Tibial nerve (tissue), 4 donors: ENCODE results near the gene INF2.

Experiments
- CTCF ChIP-seq, 5 experiments: fragments of 200-600 bp in 3 of 5; fragments of 450-650 bp in 2 of 5; sonication (generic) in 3 of 5; IDR thresholded peaks; one replicate each; pipeline ENCODE4 v1.5.1; 2016 to 2019; ENCODE audit warnings: antibody characterized with exemption in 5 of 5, mild to moderate bottlenecking in 3 of 5, moderate library complexity in 2 of 5
- EP300 ChIP-seq, 2 donors: sonication (generic); formaldehyde crosslinking; IDR thresholded peaks; one replicate each; pipeline ENCODE4 v1.6.1; 2017; ENCODE audit warnings: antibody characterized with exemption in 2 of 2, mild to moderate bottlenecking in 1 of 2
- POLR2A ChIP-seq, 2 donors: fragments of 450-650 bp; IDR thresholded peaks; one replicate each; pipeline ENCODE4 v1.6.1; 2017; ENCODE audit warnings: antibody characterized with exemption in 2 of 2, mild to moderate bottlenecking in 2 of 2, moderate library complexity in 2 of 2

GRCh38 chr14:104684449-104684821 lies 5.0 kb upstream of the INF2 start:
- TF ChIP-seq CTCF (IDR thresholded peaks at IDR 0.05) (no peak), POLR2A (IDR thresholded peaks at IDR 0.05) (no peak), EP300 (IDR thresholded peaks at IDR 0.05) (no peak)
